ACC112 (cell line): ENCODE measurements around the gene C6orf136.

Experiments
- H2AFZ ChIP-seq: fragments of 200-600 bp; sonication (generic); one replicate; pipeline ENCODE4 v1.6.0; 2017; ENCODE audit warnings: antibody characterized with exemption, low read length; ENCODE audit not compliant: unreplicated experiment
- H3K27ac ChIP-seq: fragments of 200-600 bp; sonication (generic); 2 replicates; pipeline ENCODE4 v1.5.1; 2014; ENCODE audit warnings: low read depth, mild to moderate bottlenecking, antibody characterized with exemption, low read length, moderate library complexity
- H3K27me3 ChIP-seq: fragments of 200-600 bp; sonication (generic); 2 replicates; pipeline ENCODE4 v1.6.1; 2014; ENCODE audit warnings: mild to moderate bottlenecking, antibody characterized with exemption, low read length, moderate library complexity, mixed read lengths; ENCODE audit not compliant: insufficient read depth
- H3K36me3 ChIP-seq: fragments of 200-600 bp; sonication (generic); 2 replicates; pipeline ENCODE4 v1.6.1; 2016; ENCODE audit warnings: mild to moderate bottlenecking, antibody characterized with exemption, low read length, moderate library complexity, mixed read lengths; ENCODE audit not compliant: insufficient read depth
- H3K4me1 ChIP-seq: fragments of 200-600 bp; sonication (generic); one replicate; pipeline ENCODE4 v1.6.1; 2016; ENCODE audit warnings: low read length, mixed read lengths; ENCODE audit not compliant: insufficient read depth, unreplicated experiment, control insufficient read depth
- H3K4me3 ChIP-seq: fragments of 200-600 bp; sonication (generic); 2 replicates; pipeline ENCODE4 v1.5.1; 2014; ENCODE audit warnings: mild to moderate bottlenecking, low read depth, low read length
- H3K79me2 ChIP-seq: fragments of 200-600 bp; sonication (generic); one replicate; pipeline ENCODE4 v1.6.0; 2016; ENCODE audit warnings: low read length; ENCODE audit not compliant: control insufficient read depth, unreplicated experiment, insufficient read depth

Gene C6orf136

DNA sequence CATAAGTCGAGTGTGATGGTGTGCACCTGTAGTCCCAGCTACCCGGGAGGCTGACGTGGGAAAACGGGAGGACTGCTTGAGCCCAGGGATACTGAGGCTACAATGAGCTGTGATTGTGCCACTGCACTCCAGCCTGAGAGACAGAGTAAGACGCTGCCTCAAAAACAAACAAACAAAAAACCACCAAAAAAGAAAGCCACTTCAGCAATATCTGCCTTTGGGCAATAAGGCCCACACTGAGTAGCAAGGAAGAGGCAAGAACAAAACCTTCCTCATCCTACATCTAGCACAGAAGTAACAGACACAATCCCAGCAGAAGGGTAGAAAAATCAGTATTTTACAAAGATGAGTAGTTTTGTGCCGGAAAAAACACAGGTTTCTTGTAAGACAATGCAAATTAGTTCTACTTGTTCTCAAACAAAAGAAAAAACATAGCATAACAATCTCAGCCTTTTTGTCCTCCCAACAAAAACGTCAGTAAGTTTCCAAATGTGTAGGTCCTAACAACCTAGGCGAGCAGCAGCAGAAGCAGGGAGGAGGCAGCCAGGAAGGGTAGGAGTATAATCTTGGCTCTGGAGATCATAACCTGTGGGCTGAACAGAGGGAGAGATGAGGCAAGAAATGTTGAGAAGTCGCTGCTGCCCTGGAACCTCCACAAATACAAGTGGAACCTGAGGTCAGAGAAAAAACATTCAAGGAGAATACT lies 35.6 kb upstream of the C6orf136 start:
- Histone ChIP-seq H3K27me3 (no peaks in the 10 kb centered on the region), H3K27ac (no peak overlapping the region), H3K36me3 (peaks cover 38% of the 10 kb centered on the region), H3K4me3 (no peak overlapping the region), H3K4me1 (peaks cover 32% of the 10 kb centered on the region), H3K79me2 (peaks cover 47% of the 10 kb centered on the region), H2AFZ (no peak overlapping the region)

DNA sequence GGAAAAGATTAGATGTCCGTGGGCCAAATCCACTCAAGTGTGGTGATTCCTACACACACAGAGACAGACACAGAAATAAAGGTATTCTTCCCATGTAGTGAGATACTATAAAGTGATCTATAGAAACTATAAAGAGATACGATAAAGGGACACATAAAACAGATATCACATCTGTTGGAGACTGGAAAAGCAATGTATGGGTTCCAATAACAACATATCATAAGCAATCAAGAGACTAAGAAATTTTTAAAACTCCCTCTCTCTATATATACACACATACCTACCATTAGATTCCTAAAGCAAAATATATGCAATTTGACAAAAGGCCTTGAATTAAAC lies 35.1 kb upstream of the C6orf136 start:
- Histone ChIP-seq H3K79me2 (peaks cover 53% of the 10 kb centered on the region), H3K36me3 (peaks cover 38% of the 10 kb centered on the region), H3K4me3 (no peak overlapping the region)

DNA sequence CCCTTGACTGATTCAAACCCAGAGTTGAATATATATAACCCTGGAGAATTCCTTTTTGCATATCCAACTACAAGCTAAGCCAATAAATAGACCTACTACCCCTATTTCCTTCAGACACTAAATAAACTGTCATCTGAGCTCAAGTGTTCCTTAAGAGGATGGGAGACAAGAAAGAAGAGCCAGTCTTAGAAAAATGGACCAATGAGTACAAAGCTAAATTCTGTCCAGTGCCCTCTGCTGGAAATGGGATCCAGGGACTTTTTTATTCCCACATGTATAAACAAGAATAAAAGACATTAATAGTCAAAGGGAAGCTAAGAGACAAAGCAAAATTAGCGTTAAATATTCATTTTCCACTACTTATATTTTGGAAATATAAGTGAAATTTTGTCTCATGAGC lies 34.7 kb upstream of the C6orf136 start:
- peak overlapping the region; percentile 55 for H3K27ac ChIP-seq
- no peaks in the 10 kb centered on the region for H3K27me3 ChIP-seq
- H3K4me1 ChIP-seq, result peaks cover 32% of the 10 kb centered on the region
- no peak overlapping the region for H3K4me3 ChIP-seq
- H3K79me2 ChIP-seq, result peaks cover 56% of the 10 kb centered on the region
- H2AFZ ChIP-seq, result no peak overlapping the region
- peaks cover 36% of the 10 kb centered on the region for H3K36me3 ChIP-seq

More for the DNA sequence above, 35.1 kb upstream of the C6orf136 start:
- peaks cover 32% of the 10 kb centered on the region for H3K4me1 ChIP-seq
- H3K27me3 ChIP-seq, result no peaks in the 10 kb centered on the region
- H2AFZ ChIP-seq, result no peak overlapping the region
- no peak overlapping the region for H3K27ac ChIP-seq

DNA sequence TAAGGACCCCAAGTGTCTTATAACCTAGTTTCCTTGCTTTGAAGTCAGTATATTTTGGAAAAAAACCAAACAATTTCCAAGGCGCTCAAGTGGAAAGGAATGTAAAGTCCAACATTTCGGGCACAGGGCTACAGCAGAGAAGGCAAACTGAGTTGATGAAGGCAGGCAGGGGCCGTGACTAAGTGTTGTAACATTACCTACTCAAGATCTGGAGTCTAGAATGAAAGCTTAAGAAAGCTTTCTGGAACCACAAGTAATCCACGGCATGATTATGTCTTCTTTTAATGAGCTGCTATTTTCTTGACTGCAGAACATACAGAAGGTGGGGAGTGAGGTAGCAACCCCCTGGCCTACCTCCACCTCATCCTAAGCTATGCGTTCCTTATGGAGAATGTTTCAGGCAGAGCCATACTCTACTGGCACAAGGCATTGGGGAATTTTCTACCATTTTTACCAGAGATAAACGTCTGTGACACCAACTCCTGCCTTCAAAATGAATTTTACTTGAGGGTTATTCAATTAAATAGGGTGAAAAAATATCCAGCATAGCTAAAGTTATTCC lies 34.2 kb upstream of the C6orf136 start:
- peaks cover 33% of the 10 kb centered on the region for H3K36me3 ChIP-seq

DNA sequence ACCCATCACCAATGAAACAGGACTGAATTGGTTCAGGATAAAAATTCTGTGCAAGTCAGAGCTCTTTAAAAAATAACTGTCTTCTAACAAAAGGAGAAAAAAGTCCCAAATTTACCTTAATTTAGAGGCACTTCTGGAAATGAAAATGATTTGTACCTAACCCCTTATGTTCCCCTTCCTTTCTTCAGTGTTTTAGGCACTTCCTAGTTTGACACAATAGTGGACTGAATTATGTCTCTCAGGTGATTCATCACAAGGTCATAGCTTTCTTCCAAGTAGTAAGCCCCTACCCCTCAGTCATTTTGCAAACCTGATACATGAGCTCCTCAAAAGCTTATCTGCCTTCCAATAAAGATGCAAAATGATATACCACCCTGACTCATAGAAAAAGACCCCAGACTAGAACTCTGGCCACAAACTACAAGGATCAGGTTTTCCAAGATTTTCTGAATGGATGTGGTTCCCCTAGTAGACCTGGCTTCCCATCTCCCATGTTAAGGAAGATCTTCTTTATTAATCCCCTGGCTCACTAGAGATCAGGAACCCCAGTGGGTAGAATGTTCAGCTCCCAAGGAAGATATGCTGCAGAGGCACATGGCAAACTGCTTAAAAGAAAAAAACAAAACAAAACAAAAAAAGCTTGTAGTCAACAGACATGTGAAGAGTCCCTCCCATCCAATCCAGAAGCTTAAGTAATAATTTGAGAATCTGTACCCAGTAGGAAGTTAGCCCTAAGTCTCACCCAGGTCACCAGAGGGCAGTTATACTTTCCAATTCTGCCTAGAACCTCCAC lies 33.5 kb upstream of the C6orf136 start:
- Histone ChIP-seq H3K4me3 (peak overlapping the region; percentile 70), H3K36me3 (peaks cover 33% of the 10 kb centered on the region), H3K4me1 (peaks cover 32% of the 10 kb centered on the region), H3K27me3 (no peaks in the 10 kb centered on the region), H2AFZ (no peak overlapping the region), H3K79me2 (peaks cover 64% of the 10 kb centered on the region), H3K27ac (peak overlapping the region; percentile 55)

More for the DNA sequence above, 34.2 kb upstream of the C6orf136 start:
- peak overlapping the region; percentile 55 for H3K27ac ChIP-seq
- H3K4me3 ChIP-seq, result no peak overlapping the region
- no peaks in the 10 kb centered on the region for H3K27me3 ChIP-seq
- no peak overlapping the region for H2AFZ ChIP-seq
- peaks cover 57% of the 10 kb centered on the region for H3K79me2 ChIP-seq
- H3K4me1 ChIP-seq, result peaks cover 32% of the 10 kb centered on the region

DNA sequence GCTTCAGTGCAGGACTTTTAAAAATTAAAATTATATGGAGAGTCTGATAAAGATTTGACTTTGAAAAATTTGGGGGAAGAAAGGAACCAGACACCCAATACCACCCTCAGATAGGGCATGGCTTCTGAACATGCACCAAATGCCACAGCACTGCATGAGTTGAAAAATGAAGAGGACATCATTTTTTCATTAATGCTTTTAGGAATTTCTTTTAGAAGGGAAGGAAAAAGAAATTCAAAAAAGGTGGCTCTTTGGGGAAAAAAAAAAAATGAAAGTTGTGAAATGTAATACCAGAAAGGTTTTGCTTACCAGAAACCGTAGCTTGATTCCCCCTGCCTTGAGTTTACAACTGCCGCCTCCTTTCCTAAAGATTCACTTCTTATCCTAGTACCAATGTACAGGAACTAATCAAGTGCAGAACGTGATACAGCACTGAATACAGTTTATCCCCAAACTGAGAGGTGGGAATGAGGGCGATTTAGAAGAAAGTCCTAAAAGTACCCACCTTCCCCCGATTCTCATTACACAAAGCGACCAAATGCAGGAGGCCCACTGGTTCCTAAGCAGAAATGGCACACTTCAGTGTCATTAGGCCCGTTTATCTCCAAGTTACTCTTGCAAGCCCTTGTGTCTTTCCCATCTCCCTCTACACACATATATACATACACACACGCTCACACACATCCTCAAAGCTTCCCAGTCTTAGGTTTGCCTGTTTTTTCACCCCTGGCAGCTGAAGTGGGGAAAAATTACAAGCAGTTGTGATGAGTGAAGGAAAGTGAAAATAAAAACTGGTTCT lies 32.7 kb upstream of the C6orf136 start:
- Histone ChIP-seq H3K4me3 (peak overlapping the region; percentile 70), H3K27me3 (no peaks in the 10 kb centered on the region), H3K4me1 (peaks cover 39% of the 10 kb centered on the region), H2AFZ (no peak overlapping the region), H3K36me3 (peaks cover 27% of the 10 kb centered on the region), H3K27ac (peak overlapping the region; percentile 51), H3K79me2 (peaks cover 65% of the 10 kb centered on the region)

DNA sequence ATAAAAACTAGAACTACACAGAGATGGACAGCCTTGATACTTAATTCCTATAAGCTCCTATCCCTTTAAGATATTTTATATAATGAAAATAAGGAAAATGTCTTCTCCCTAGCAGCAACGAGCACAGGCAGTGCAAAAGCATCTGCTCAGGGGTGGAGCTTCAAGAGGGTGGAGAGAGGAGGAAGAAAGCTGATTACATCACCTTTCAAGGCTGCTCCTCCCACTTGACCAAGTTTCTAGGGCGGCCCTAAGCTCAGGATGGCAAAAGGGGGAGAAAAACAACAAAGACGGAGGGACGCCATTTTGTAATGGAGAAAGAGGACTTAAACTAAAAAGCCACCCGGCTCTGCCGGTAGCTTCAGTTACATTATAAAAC lies 32.1 kb upstream of the C6orf136 start:
- peak overlapping the region; percentile 97 for H3K4me3 ChIP-seq
- H3K4me1 ChIP-seq, result peaks cover 42% of the 10 kb centered on the region
- peak overlapping the region; percentile 96 for H3K27ac ChIP-seq
- no peaks in the 10 kb centered on the region for H3K27me3 ChIP-seq
- H2AFZ ChIP-seq, result no peak overlapping the region
- peaks cover 69% of the 10 kb centered on the region for H3K79me2 ChIP-seq
- peaks cover 28% of the 10 kb centered on the region for H3K36me3 ChIP-seq

DNA sequence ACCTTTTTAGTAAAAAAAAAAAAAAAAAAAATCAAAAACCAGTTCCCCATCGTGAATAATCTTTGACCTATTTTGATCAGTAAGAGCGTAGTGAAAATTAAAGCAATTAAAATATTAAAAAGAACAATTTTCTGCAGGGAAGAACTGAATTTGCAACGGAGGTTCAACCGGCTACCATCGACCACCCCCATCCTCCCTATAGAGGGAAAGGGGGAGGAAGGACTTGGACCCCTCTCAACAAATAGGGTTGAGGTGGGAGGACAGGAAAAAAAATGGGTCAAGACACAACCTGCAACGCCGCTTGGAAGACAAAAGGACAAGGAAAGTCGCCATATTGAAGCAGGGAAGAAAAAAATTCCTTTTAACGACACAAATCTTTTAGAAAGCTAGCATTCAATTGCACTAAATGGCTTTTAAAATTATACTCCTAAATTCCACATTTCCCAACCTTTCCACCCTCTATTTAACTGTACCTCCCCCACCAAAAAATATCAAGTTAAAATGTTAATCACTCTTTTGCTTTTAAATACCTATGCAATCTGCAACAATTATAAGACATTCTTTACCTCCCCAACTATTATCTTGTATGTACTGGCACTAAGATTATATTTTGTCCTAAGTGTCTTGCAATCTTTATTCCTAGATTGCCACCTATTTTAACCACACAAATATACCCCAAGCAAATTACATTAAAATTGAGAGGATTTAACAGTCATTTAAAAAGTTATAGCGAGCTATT lies 31.5 kb upstream of the C6orf136 start:
- Histone ChIP-seq H3K36me3 (peaks cover 24% of the 10 kb centered on the region), H3K79me2 (peaks cover 66% of the 10 kb centered on the region)

DNA sequence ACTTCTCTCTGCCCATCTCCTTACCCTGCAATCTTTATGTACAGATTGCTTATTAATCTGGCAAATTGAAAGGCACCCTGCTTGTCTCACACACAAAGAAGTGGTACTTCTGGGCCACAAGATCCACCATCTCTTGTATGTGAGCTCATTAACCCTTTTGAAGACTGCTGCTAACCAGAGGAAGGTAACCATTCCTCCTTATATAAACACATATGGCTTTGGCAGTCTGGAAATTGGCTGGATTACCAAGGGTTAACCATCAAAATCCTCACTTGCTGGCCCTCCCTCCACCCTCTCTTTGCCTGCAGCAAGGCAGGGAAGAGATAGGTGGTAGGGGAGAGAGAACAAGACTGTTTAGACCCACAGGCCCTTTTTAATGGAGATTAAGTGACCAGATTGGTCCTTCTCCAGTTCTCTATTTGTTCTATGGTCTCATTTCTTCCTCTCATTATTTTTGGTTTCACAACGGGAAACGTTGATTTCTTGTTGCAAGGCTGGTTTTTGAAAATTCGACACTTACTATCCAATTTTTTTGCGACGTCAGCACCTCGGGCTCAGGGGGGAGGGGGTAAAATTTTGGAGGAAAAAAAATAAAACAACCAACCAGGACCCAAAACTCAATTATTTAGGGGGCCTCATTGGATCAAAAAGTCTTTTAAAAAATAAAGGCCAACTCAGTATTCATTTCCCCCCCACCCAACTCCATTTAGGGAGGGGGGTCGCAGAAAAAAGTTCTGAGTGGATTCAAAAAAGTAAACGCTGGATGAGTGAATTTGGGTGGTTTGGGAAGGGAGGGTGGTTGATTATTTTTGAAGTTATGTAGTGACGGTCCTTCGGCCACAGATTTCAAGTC lies 30.7 kb upstream of the C6orf136 start:
- Histone ChIP-seq H3K27ac (peak overlapping the region; percentile 96), H3K4me3 (peak overlapping the region; percentile 97)

More for the DNA sequence above, 31.5 kb upstream of the C6orf136 start:
- H3K4me3 ChIP-seq, result peak overlapping the region; percentile 97
- H3K27me3 ChIP-seq, result no peaks in the 10 kb centered on the region
- peak overlapping the region; percentile 96 for H3K27ac ChIP-seq
- H3K4me1 ChIP-seq, result peaks cover 38% of the 10 kb centered on the region
- H2AFZ ChIP-seq, result no peak overlapping the region

More for the DNA sequence above, 30.7 kb upstream of the C6orf136 start:
- H3K36me3 ChIP-seq, result peaks cover 28% of the 10 kb centered on the region
- H2AFZ ChIP-seq, result no peak overlapping the region
- peaks cover 34% of the 10 kb centered on the region for H3K4me1 ChIP-seq
- H3K27me3 ChIP-seq, result no peaks in the 10 kb centered on the region
- H3K79me2 ChIP-seq, result peaks cover 62% of the 10 kb centered on the region
